Skin epidermis (tissue), 12 donors: ENCODE measurements around the gene ACTRT3.
"Not testable (repeated sequence)": the region's sequence is repeated elsewhere in the genome, so short reads cannot be mapped to it uniquely, and the experiment has no call there.

Source experiments
- H3K27ac ChIP-seq, 21 experiments: fragments of 200-600 bp; sonication (generic) in 11 of 21; one replicate each; pipeline ENCODE4 v1.5.0; 2020; ENCODE audit warnings: mild to moderate bottlenecking in 3 of 21, inconsistent platforms in 2 of 21, moderate library complexity in 2 of 21
- H3K4me3 ChIP-seq, 7 experiments: fragments of 200-600 bp; sonication (generic) in 2 of 7; one replicate each; pipeline ENCODE4 v1.5.0; 2020; ENCODE audit warnings: inconsistent platforms in 2 of 7, mild to moderate bottlenecking in 2 of 7, moderate library complexity in 1 of 7

The ACTRT3 gene

DNA sequence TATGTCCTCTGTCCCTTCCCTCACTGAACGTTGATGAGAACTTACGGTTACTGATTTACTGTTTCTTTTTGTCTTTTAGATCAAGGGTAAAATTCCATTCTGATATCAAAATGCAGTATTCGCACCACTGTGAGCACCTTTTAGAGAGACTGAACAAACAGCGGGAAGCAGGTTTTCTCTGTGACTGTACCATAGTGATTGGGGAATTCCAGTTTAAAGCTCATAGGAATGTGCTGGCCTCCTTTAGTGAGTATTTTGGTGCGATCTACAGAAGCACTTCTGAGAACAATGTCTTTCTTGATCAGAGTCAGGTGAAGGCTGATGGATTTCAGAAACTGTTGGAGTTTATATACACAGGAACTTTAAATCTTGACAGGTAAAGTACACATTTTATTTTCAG is 4.8 kb upstream of the ACTRT3 start:
- Histone ChIP-seq H3K27ac (peak overlapping the region in 11 of 21 experiments; percentile 11 to 100 (median 97)), H3K4me3 (peak overlapping the region; percentile 60 to 90 (median 80))

DNA sequence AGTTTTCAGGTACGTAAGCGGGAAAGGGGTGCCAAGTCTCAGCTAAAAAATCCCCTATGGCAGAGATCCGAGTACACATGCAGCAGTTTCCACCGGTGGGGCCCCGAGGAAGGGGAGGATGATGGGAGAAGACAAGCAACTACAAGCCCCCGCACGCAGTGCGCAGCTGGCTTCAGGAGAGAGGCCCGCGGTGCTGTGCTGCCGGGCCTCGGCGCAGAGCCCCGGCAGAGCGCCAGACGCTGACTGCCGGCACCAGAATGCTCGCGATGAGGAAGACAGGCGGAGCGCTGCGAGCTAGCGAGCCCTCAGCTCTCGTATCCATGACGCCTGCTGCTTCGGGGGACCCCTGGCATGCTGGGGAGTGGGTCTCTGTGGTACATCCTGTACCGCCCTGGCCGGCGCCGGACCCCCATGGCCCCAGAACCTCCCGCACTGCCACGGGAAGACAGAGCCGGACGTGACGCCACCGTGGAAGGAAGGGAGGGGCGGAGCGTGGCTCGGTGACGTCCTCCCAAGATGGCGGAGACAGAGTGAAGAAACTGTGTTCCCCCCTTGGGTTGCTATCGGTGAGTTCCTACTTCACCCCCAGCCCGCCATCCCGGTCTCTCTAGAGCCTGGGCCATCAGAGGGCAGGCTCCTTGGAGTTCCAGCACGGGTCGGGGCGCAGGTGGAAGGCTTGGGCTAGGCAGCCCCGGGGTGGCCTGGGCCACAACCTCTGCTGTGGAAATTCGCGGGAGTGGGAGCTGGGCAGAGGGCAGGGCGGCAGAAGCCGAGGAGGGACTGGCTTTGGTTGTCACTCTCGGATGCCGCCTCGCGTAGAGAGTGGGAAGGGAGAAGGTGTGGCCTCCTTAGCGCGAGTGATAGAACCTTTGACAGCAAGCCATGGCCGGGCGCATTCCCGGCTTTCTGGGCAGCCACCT is 3.8 kb upstream of the ACTRT3 start, which contains the start of gene MYNN:
Gene MYNN (plus strand): TSS at position 500 of the 920 bp plus-strand sequence. CDS start 900 bp downstream, outside the sequence.
- H3K4me3 ChIP-seq, result peak within 1 kb of the TSS; percentile 60 to 90 (median 80)
- H3K27ac ChIP-seq, result peak within 1 kb of the TSS; percentile 53 to 100 (median 98)

DNA sequence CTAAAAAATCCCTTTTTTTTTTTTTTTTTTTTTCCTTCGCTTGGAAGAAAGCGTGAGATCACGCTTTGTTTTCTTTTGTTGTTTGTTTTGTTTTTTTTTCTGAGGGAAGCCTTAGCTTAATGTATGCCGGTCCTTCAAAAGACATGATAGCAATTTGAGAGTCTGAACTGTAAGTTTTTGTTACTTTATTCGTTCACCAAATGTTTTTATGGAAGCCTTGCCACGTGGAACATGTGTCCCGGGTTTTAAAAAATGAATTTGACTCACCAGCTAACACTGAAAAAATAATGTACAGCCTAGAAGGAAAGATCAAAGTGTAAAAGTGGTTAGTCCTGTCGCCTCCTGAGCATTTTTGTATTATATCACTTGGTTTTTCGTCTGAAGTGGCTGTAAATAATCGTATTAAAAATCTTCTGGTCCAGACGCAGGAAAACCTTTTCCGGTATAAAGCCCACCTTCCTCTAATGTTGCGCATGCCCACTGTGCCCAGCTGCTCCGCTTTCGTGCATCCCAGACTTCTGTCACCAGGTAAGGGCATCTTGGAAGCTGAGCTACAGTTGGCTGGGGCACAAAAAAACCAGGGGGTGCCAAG is 3.0 kb upstream of the ACTRT3 start:
- peak overlapping the region; percentile 60 to 90 (median 80) for H3K4me3 ChIP-seq
- H3K27ac ChIP-seq, result peak overlapping the region; percentile 53 to 100 (median 98)

DNA sequence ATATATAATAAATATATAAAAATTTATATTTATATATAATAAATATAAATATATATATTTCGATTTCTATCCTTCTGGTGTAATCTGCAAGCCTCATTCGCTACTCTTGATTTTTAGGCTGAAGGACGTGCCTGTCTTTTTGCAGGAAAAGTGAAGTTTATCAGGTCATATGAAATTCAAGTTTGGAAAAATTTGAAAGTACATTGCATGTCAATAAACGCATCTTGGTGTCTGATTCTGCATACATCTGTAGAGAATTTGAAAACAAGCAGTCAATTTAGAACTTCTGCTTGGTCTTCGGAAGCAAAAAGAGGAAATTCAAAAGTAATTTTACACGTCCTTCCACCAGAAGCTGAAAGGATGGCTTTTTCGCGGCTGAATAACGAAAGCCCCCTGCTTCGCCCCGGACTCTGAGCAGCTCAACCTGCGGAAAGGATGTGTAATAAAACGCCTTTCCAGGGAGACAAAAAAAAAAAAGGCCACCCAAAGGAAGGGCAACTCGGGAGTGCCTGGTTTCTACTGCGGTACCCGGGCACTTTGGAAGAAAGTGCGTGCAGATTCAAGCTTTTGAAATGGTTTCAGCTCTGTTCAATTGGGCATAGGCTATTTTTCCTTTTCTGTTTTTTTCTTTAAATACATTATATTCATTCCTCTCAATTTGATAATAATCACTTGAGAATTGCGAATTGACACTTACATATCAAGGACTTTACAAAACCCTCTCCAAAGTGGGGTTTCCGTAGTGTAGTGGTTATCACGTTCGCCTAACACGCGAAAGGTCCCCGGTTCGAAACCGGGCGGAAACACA is 2.3 kb upstream of the ACTRT3 start:
- peak overlapping the region; percentile 60 to 90 (median 80) for H3K4me3 ChIP-seq
- H3K27ac ChIP-seq, result peak overlapping the region in 20 of 21 experiments; percentile 0 to 100 (median 98)

DNA sequence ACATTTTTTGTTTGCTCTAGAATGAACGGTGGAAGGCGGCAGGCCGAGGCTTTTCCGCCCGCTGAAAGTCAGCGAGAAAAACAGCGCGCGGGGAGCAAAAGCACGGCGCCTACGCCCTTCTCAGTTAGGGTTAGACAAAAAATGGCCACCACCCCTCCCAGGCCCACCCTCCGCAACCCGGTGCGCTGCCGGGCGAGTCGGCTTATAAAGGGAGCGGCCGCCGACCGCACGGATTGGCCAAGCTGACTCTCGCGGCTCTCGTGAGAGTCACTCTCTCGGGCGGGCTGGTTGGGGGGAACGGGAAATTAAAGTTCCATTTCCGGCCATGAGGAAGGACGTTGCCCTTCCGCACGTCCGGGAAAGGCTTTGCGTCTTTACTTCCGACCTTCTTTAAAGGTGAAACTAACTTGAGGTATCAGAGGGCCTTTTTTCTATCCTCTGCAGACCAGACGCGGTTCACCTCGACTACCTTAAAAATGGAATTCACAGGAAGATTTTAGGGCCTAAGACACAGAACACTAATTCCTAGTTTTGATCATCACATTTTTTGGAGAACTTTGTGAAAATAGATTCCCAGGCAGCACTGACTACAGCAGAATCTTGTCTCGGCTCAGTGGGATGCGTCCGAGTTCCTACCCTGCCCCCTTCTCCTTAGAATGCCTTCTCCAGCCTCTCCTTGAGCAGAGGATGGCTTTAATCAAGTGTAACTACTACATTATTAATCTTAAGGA is 4.3 kb downstream of the ACTRT3 start, which contains the start of gene TERC:
Gene TERC (minus strand): TSS at position 179 of the 731 bp plus-strand sequence.
- peak within 1 kb of the TSS; percentile 95 to 100 (median 98) for H3K27ac ChIP-seq
- peak within 1 kb of the TSS; percentile 64 to 88 (median 70) for H3K4me3 ChIP-seq

DNA sequence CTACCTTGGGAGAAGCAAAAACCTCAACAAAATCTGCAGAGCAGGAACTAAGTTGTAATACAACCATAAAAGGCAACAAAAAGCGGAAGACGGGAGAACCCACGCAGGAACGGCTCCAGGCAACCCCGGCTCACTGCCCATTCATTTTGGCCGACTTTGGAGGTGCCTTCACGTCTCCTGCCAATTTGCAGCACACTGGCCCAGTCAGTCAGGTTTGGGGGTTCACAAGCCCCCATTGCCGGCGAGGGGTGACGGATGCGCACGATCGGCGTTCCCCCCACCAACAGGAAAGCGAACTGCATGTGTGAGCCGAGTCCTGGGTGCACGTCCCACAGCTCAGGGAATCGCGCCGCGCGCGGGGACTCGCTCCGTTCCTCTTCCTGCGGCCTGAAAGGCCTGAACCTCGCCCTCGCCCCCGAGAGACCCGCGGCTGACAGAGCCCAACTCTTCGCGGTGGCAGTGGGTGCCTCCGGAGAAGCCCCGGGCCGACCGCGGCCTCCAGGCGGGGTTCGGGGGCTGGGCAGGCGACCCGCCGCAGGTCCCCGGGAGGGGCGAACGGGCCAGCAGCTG is 5.0 kb downstream of the ACTRT3 start:
- Histone ChIP-seq H3K4me3 (peak overlapping the region; percentile 64 to 88 (median 70)), H3K27ac (peak overlapping the region; percentile 95 to 100 (median 98))

DNA sequence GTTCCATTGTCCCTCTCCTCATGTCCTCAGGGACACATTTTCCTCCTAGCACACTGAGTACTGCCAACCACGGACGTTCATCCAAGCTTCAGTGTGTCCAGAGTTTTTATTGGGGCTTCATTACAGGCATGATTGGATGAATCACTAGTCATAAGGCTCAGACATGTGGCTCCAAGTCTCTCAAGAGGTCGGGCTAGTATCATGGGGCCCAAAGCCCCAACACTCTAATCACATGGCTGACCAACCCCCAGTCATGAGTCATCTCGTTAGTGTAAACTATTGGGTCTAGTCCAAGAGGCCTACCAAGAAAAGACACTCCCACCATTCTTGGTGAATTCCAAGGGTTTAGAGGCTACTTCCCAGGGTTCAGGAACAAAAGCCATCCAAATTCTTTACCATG is 8.9 kb downstream of the ACTRT3 start:
- no peak overlapping the region for H3K4me3 ChIP-seq
- H3K27ac ChIP-seq, result no peak overlapping the region

DNA sequence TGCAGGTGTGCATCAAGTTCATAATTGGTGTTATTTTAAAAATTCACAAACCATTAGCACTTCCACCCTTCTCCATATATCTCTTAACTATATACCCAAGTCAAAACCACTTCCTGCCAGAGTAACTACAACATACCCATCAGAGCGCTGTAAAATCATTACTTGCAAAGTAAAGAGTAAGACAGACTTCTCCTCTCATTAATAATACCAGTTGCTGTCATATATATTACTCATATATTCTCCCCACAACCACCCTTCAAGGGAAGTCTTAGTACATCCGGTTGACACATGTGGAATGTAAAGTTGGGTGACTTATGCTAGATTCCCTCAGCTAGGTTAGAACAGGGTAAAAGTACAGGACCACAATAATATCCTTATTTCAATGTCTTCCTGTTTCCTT is 10.1 kb downstream of the ACTRT3 start:
- no peak overlapping the region for H3K4me3 ChIP-seq
- peak overlapping the region in 1 of 21 experiments; percentile 12 for H3K27ac ChIP-seq

DNA sequence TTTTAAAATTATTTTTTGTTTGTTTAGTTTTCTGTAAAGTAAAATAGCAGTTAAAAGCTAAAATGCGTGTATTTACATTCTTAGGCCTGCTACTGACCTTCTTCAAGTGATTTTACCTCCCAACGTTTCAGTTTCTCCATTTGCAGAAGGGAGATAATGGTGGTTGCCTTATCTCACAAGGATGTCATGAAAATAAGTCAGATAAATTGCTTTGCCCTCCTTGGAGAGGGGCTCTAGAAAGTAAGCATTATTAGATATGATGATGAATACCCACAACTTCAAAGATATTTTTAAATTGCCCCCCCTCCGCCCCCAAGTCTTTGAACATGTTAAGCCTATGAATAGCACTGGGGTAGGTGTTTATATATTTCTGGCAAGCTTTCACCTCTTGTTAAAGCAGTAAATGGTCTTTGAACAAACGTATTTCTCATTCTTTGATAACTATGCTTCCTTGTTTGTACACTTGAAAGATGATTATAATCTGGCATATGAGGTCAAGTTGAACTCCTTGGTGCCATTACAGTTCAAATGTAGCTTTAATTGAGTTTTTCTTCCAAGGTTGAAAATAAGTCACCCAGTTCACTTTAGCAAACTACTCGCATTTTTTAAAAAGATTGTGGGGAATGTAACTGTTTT is 10.9 kb downstream of the ACTRT3 start:
- Histone ChIP-seq H3K4me3 (no peak overlapping the region), H3K27ac (no peak overlapping the region)

DNA sequence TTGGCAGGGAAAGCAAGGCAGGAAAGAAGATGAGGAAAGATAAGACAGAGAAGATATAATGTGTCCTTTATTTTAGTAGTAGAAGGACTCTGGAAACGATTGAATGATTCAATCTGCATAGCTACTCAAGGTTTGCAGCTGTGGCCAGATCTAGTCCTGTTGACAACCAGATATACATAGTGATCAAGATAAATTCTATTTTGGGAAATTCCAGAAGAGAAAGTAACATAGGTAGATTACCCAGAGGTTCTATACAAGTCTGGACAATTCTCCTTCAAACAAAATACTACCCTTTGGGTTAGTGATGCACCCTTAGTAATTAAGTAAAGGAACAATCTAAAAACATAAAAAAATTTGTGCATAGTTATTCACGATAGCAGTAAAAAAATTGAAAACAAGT is 13.9 kb downstream of the ACTRT3 start:
- Histone ChIP-seq H3K4me3 (no peak overlapping the region), H3K27ac (peak overlapping the region in 1 of 21 experiments; percentile 10)

DNA sequence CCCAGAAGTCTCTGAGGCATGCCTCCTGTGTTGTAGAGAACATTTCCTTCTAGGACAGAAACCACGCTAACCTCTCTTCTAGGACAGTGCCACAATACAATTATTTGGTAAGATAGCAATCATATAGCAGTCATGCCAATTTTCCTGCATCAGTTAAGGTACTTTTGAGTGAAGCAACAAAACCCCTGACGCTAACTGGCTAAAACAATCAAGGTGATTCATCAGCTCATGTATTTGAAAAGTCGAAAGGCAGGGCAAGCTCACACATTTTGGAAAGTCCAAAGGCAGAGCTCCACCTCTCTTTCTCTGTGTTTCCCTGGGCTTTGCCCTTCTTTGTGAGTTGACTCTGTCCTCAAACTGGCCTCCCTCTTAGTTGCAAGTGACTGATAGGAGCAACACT is 14.7 kb downstream of the ACTRT3 start:
- Histone ChIP-seq H3K4me3 (no peak overlapping the region), H3K27ac (peak overlapping the region in 2 of 21 experiments; percentile 10 to 47)

DNA sequence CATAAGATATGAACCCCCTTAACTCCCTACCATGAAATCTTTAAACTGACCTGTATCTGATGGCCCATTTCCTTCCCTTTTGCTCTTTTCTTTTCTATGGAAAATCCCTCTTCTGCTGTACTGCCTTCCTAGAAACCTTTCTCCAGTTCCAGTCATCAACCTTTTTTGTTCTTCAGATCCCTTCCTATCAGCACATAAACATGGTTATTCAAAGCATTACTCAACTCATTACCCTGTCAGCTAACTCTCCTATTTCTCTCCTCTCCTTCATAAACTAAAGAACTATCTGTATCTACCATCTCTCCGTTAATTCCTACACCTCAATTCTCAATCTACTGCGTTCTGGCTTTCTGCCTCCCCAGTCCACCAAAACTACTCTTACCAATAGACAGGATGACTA is 17.5 kb downstream of the ACTRT3 start:
- no peak overlapping the region for H3K4me3 ChIP-seq

DNA sequence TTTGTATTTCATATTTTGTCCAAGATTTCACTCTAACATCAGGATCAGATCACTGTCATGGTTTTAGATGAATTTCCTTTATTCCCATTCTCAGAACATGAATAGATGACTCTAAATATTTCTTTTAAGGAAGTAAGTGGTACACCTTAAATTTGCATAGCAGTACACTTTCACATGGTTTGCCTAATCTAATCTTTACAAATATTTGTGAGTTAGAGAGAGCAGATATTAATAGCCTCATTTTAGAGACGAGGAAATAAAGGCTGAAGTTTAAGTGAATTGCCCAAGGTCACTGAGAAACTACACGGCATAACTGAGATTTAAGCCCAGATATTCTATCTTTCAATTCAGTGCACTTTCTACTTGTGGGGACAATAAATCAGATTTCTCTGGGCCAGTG is 18.7 kb downstream of the ACTRT3 start:
- Histone ChIP-seq H3K4me3 (no peak overlapping the region), H3K27ac (no peak overlapping the region)

More for the DNA sequence above, 17.5 kb downstream of the ACTRT3 start:
- H3K27ac ChIP-seq, result no peak overlapping the region

DNA sequence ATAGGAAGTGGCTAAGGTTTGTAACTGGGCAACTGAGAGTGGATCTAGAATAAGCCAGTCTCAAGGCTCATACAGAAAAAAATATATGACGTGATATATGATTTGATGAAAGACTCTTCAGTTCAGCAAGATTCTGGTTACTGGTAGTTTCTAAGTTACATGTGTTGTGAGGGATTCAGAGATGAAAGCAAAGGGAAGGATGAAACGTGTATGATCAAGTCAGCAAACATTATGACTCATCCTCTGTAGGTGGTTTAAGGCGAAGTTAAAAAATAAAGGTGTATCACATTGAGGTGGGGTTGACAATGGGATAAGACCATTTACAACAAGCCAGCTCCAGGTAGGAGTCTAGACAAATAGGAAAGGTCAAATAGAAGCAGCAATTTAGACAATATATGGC is 20.7 kb downstream of the ACTRT3 start:
- Histone ChIP-seq H3K27ac (no peak overlapping the region), H3K4me3 (no peak overlapping the region)

DNA sequence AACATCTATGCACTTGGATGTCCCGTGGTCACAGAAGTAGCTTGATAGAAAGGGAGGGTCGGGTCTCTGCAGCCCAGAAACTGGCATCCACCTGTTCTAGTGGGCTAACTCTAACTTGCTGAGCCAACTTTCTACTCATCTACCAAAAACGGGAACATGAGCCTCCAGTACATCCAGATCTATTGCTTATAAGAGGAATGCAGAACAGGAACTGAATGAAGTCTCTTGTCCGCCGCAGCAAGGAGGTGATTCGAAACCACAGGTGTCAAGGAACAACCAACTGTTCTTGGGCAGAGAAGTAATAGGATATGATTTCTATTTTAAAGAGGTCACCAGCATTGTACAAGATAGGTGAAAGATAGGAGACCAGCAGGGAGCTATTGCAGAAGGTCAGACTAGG is 22.4 kb downstream of the ACTRT3 start:
- no peak overlapping the region for H3K27ac ChIP-seq
- no peak overlapping the region for H3K4me3 ChIP-seq

DNA sequence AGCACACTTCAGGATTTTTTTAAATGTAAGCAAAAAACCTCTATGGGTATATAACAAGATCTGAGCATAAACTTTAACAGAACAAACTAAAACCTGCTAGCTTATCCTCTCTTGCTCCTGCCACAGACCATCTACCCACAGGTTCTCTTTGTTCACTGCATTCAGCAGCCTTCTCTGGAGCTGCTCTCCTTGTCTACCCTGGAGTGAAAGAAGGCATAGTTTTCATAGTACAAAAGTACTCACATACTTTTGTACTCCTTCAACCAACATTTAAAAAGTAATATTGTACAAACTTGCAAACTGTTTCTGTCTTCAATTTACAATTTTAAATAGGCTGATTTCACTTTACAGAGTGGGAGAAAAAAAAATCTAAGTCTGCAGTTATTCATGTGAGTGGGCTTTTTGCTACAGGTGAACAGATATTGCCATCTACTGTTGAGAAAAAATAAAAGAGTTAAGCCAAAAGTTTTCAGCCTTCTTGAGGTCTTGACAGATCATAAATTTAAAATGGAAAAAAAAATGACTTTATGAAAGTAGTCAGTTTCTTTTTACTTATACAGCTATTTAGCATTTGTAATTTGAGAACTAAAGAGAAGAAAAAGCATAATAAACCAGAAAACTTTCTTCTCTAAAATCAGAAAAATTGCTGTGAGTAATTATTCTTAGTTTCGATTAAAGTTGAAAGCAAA is 24.9 kb downstream of the ACTRT3 start:
- no peak overlapping the region for H3K4me3 ChIP-seq
- H3K27ac ChIP-seq, result no peak overlapping the region

DNA sequence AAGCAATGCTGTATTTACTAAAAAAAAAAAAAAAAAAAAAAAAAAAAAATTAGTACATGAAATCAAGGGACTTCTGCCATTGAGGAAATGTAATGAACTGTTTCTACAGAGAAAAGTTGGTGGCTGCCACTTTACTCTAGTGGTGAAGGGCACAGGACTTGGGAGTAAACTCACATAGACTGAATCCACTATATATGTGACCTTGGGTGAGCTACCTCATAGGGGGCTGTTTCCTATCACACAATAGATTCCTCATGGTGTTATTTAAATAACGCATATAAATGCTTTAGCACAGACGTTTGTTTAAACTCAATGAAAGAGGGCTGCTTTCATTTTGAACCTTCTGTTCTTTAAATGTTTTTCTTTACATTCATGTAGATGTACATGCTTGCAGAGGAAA is 30.3 kb downstream of the ACTRT3 start:
- Histone ChIP-seq H3K27ac (no peak overlapping the region), H3K4me3 (no peak overlapping the region)

DNA sequence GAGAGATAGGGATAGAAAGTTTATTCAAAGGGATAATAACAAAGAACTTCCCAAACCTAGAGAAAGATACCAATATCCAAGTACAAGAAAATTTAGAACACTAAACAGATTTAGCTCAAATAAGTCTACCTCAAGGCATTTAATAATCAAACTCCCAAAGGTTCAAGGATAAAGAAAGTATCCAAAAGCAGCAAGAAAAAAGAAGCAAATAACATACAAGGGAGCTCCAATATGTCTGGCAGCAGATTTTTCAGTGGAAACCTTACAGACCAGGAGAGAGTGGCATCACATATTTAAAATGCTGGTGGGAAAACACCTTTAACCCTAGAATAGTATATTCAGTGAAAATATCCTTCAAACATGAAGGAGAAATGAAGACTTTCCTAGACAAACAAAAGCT is 37.5 kb downstream of the ACTRT3 start:
- not testable (repeated sequence) for H3K4me3 ChIP-seq, H3K27ac ChIP-seq
